IMR-90 (cell line): Measurements from ENCODE around the gene APCDD1L. TPM values are rescaled to one million over a fixed set of nuclear protein-coding genes. Genes with fewer than 3 reads are reported as not detected.

Experiments used
- ATAC-seq: fragments of 200-7000 bp; cut with Tn5 transposase; 2 replicates; pipeline ENCODE4 v1.9.1; 2020; ENCODE audit warnings: low read depth, mild to moderate bottlenecking, moderate library complexity
- BruUV-seq: library from RNA; stranded (reverse); fragments of 400-500 nt; replicated peaks from 2 replicates; lab custom pipeline; 2021; lab: Mats Ljungman, UMichigan
- CTCF ChIA-PET: fragments of 300-600 bp; formaldehyde crosslinking; extraction: SDS; loops from one replicate; lab custom pipeline; 2021; ENCODE audit warnings: antibody characterized with exemption; lab: Yijun Ruan, JAX
- POLR2A ChIA-PET: fragments of 300-600 bp; sonication (Branson Sonifier 250); formaldehyde crosslinking; loops from one replicate; lab custom pipeline; 2022; ENCODE audit warnings: antibody characterized with exemption; ENCODE audit not compliant: unreplicated experiment; lab: Charles Lee
- DNase-seq: peaks from one replicate; pipeline ENCODE4 v3.0.0; 2013
- H2AFZ ChIP-seq: replicated peaks from 2 replicates; pipeline ENCODE3; 2013; ENCODE audit warnings: low read length, mild to moderate bottlenecking; ENCODE audit not compliant: poor library complexity
- H2AK5ac ChIP-seq: 2 replicates; pipeline ENCODE4 v1.6.1; 2013; ENCODE audit warnings: low read depth, low read length, inconsistent platforms
- H2AK9ac ChIP-seq: replicated peaks from 2 replicates; pipeline ENCODE3; 2013; ENCODE audit warnings: mild to moderate bottlenecking, low read depth, low read length, moderate library complexity; ENCODE audit not compliant: poor library complexity
- H2BK120ac ChIP-seq: 2 replicates; pipeline ENCODE4 v1.6.1; 2013; ENCODE audit warnings: low read depth, low read length, inconsistent platforms
- H2BK15ac ChIP-seq: 3 replicates; pipeline ENCODE4 v1.6.1; 2013; ENCODE audit warnings: low read depth, low read length, inconsistent platforms
- H2BK20ac ChIP-seq: 2 replicates; pipeline ENCODE4 v1.6.1; 2013; ENCODE audit warnings: low read depth, mild to moderate bottlenecking, inconsistent platforms, low read length, moderate library complexity
- H2BK5ac ChIP-seq: 2 replicates; pipeline ENCODE4 v1.6.1; 2013; ENCODE audit warnings: mild to moderate bottlenecking, low read depth, low read length, inconsistent platforms; ENCODE audit not compliant: poor library complexity, severe bottlenecking
- H3K14ac ChIP-seq: replicated peaks from 2 replicates; pipeline ENCODE4 v1.6.1; 2013; ENCODE audit warnings: low read depth, low read length, inconsistent platforms
- H3K18ac ChIP-seq: 2 replicates; pipeline ENCODE4 v1.6.1; 2013; ENCODE audit warnings: low read depth, low read length, control low read depth
- H3K23ac ChIP-seq: 2 replicates; pipeline ENCODE4 v1.6.1; 2013; ENCODE audit warnings: low read depth, low read length, inconsistent platforms
- H3K27ac ChIP-seq: 2 replicates; pipeline ENCODE4 v1.5.1; 2013; ENCODE audit warnings: mild to moderate bottlenecking, control low read depth, low read length; ENCODE audit not compliant: insufficient read depth
- H3K27me3 ChIP-seq: 2 replicates; pipeline ENCODE4 v1.6.1; 2013; ENCODE audit warnings: low read length; ENCODE audit not compliant: control insufficient read depth, insufficient read depth
- H3K36me3 ChIP-seq: 2 replicates; pipeline ENCODE4 v1.6.1; 2013; ENCODE audit warnings: low read length, mixed read lengths; ENCODE audit not compliant: control insufficient read depth, insufficient read depth
- H3K4ac ChIP-seq: 2 replicates; pipeline ENCODE4 v1.6.1; 2013; ENCODE audit warnings: low read depth, low read length, inconsistent platforms
- H3K4me1 ChIP-seq: 2 replicates; pipeline ENCODE4 v1.6.1; 2013; ENCODE audit warnings: low read length, mixed read lengths; ENCODE audit not compliant: control insufficient read depth, insufficient read depth
- H3K4me2 ChIP-seq: 2 replicates; pipeline ENCODE4 v1.6.1; 2013; ENCODE audit warnings: low read depth, mild to moderate bottlenecking, control low read depth, low read length, moderate library complexity
- H3K4me3 ChIP-seq: 2 replicates; pipeline ENCODE4 v1.5.1; 2013; ENCODE audit warnings: low read depth, mild to moderate bottlenecking, control low read depth, low read length, moderate library complexity; ENCODE audit not compliant: insufficient read depth
- H3K56ac ChIP-seq: 2 replicates; pipeline ENCODE4 v1.6.1; 2013; ENCODE audit warnings: low read length, inconsistent platforms; ENCODE audit not compliant: insufficient read depth; ENCODE audit errors: extremely low read depth
- H3K79me1 ChIP-seq, 2 experiments: 2 replicates each; pipeline ENCODE4 v1.6.1; 2013; ENCODE audit warnings: low read length in 2 of 2, inconsistent platforms in 1 of 2, low read depth in 1 of 2
- H3K9ac ChIP-seq: 2 replicates; pipeline ENCODE4 v1.6.1; 2013; ENCODE audit warnings: low read depth, low read length, control low read depth
- H3K9me1 ChIP-seq: 2 replicates; pipeline ENCODE4 v1.6.1; 2013; ENCODE audit warnings: low read length, inconsistent platforms; ENCODE audit not compliant: insufficient read depth
- H3K9me3 ChIP-seq: 2 replicates; pipeline ENCODE4 v1.6.1; 2013; ENCODE audit warnings: low read length; ENCODE audit not compliant: control insufficient read depth, insufficient read depth
- H4K20me1 ChIP-seq: 2 replicates; pipeline ENCODE4 v1.6.1; 2013; ENCODE audit warnings: low read length, inconsistent platforms; ENCODE audit not compliant: insufficient read depth
- H4K5ac ChIP-seq: 2 replicates; pipeline ENCODE4 v1.6.1; 2013; ENCODE audit warnings: mild to moderate bottlenecking, low read depth, low read length, control low read depth
- H4K8ac ChIP-seq, 2 experiments: 2 replicates each; pipeline ENCODE4 v1.6.1; 2013; ENCODE audit warnings: low read depth in 2 of 2, low read length in 2 of 2, control low read depth in 1 of 2, inconsistent platforms in 1 of 2
- H4K91ac ChIP-seq: 2 replicates; pipeline ENCODE4 v1.6.1; 2013; ENCODE audit warnings: low read depth, low read length, inconsistent platforms; ENCODE audit not compliant: insufficient read depth
- ELK1 ChIP-seq: fragments of 150-350 bp; IDR thresholded peaks from 2 replicates; pipeline ENCODE4 v1.6.1; 2016; ENCODE audit warnings: low read depth, mild to moderate bottlenecking, low read length, moderate library complexity, borderline replicate concordance
- MAFK ChIP-seq: IDR thresholded peaks from 2 replicates; pipeline ENCODE4 v1.6.1; 2012; ENCODE audit warnings: low read depth, low read length, improper control_type of control experiment
- MAZ ChIP-seq: IDR thresholded peaks from 2 replicates; pipeline ENCODE4 v1.6.1; 2012; ENCODE audit warnings: low read depth, mild to moderate bottlenecking, low read length, improper control_type of control experiment, moderate library complexity, borderline replicate concordance
- NFE2L2 ChIP-seq: fragments of 150-350 bp; IDR thresholded peaks from 2 replicates; pipeline ENCODE4 v1.6.1; 2016; ENCODE audit warnings: low read depth, mild to moderate bottlenecking, low read length
- RAD21 ChIP-seq: IDR thresholded peaks from 2 replicates; pipeline ENCODE4 v1.6.1; 2012; ENCODE audit warnings: low read length, improper control_type of control experiment
- RFX5 ChIP-seq: IDR thresholded peaks from 2 replicates; pipeline ENCODE4 v1.8.0; 2012; ENCODE audit warnings: low read depth, mild to moderate bottlenecking, low read length, moderate library complexity
- WGBS, 2 experiments: methylation state at CpG; one replicate each; pipeline versions ENCODE4 v1.1.5 to v1.1.7; 2013; ENCODE audit warnings: missing lambda C conversion rate in 2 of 2; ENCODE audit not compliant: insufficient read length in 1 of 2; ENCODE audit errors: extremely low coverage in 2 of 2; 5-methylcytosine and 5-hydroxymethylcytosine counted together
- dilution Hi-C: fragments of 300-500 bp; cut with HindIII; formaldehyde crosslinking; loops from one replicate; pipeline ENCODE4 v1.14.3; 2018; ENCODE audit warnings: low sequenced_read_pairs; ENCODE audit not compliant: unreplicated experiment
- in situ Hi-C: fragments of 300-500 bp; cut with MboI; formaldehyde crosslinking; loops from 3 replicates; pipeline ENCODE4 v1.14.3; 2019; ENCODE audit warnings: low sequenced_read_pairs, inconsistent platforms, mixed read lengths
- intact Hi-C: fragments of 100-400 bp; cut with micrococcal nuclease; formaldehyde crosslinking; loops from 2 replicates; pipeline ENCODE4 v1.10.0; 2022
- polyA plus RNA-seq, 3 experiments: library from polyadenylated mRNA; depleted of rRNA; stranded (reverse); fragments of >200 nt; gene quantifications; 2 replicates each; pipeline ENCODE4 v1.2.3, GENCODE V29; 2012; ENCODE audit warnings: low replicate concordance in 1 of 3
- total RNA-seq: library from RNA; depleted of rRNA; stranded (reverse); fragments of >200 nt; gene quantifications from 2 replicates; pipeline ENCODE4 v1.2.3, GENCODE V29; 2012

Gene APCDD1L
- total and polyA plus RNA-seq, 2 of the 4 experiments (the other 2 are of a cell fraction), result 2.5 to 18.3 TPM

GRCh38 chr20:58461899-58462298 lies 53.3 kb downstream of the APCDD1L start:
- H2AK9ac ChIP-seq, result peak overlapping the region; percentile 5
- H3K23ac ChIP-seq, result no peak overlapping the region
- no peak for DNase-seq

More at GRCh38 chr20:58461899-58462298, 53.3 kb downstream of the APCDD1L start:
- ChIA-PET CTCF (no interaction called here), POLR2A (no interaction called here)
- Histone ChIP-seq H3K27me3 (no peaks in the 10 kb centered on the region), H3K4me1 (0 out of 2 replicates have a peak, but pooled peaks cover under 1% of the 10 kb centered on the region), H4K5ac (no peak overlapping the region), H2BK15ac (no peak overlapping the region), H2BK20ac (no peak overlapping the region), H3K9me1 (0 out of 2 replicates have a peak, but pooled peaks cover 3% of the 10 kb centered on the region), H3K4ac (no peak overlapping the region), H2BK120ac (no peak overlapping the region), H3K9ac (no peak overlapping the region), H4K8ac (no peak overlapping the region), H4K20me1 (no peaks in the 10 kb centered on the region), H3K4me3 (no peak overlapping the region), H3K56ac (no peak overlapping the region), H4K91ac (no peak overlapping the region), H3K36me3 (no peaks in the 10 kb centered on the region; the same call in 1 of the 2 replicates), H3K9me3 (no peaks in the 10 kb centered on the region), H2AFZ (no peak overlapping the region), H3K14ac (no peak overlapping the region), H2BK5ac (no peak overlapping the region), H3K4me2 (no peak overlapping the region), H3K27ac (no peak overlapping the region), H3K18ac (no peak overlapping the region), H3K79me1 (peaks cover 0 to 11% of the 10 kb centered on the region in 2 experiments; a peak in 1 of 4 replicates), H2AK5ac (no peak overlapping the region)
- in situ Hi-C loops (no loop called here), dilution Hi-C loops (no loop called here), intact Hi-C loops (no loop called here)
- ATAC-seq, result no peak
- no CpG with 5 or more reads among the region's 6 CpGs for WGBS, 2 experiments
- TF ChIP-seq ELK1, result no peak
- no peak for TF ChIP-seq RAD21
- no peak for TF ChIP-seq NFE2L2
- TF ChIP-seq MAZ, result no peak
- no peak for TF ChIP-seq MAFK
- no peak for TF ChIP-seq RFX5
- BruUV-seq, result no TSS peak
